Osteoblast (primary cell): ENCODE data around the gene PLXNB2. TPM values are rescaled to one million over a fixed set of nuclear protein-coding genes. Genes with fewer than 3 reads are reported as not detected.

Experiments used
- DNase-seq: peaks from one replicate; pipeline ENCODE4 v3.0.0; 2011; ENCODE audit warnings: low spot score, mixed read lengths; ENCODE audit not compliant: insufficient read length; ENCODE audit errors: missing footprints
- H2AFZ ChIP-seq: 2 replicates; pipeline ENCODE4 v1.6.0; 2011; ENCODE audit warnings: mild to moderate bottlenecking, low read length
- H3K27ac ChIP-seq: 2 replicates; pipeline ENCODE4 v1.5.1; 2011; ENCODE audit warnings: mild to moderate bottlenecking, low read depth, low read length, moderate library complexity
- H3K27me3 ChIP-seq: 2 replicates; pipeline ENCODE4 v1.6.0; 2012; ENCODE audit warnings: mild to moderate bottlenecking, control low read depth, inconsistent platforms, low read length, moderate library complexity; ENCODE audit not compliant: insufficient read depth
- H3K36me3 ChIP-seq: 2 replicates; pipeline ENCODE4 v1.5.1; 2011; ENCODE audit warnings: mild to moderate bottlenecking, low read length, control low read depth, moderate library complexity; ENCODE audit not compliant: insufficient read depth
- H3K4me1 ChIP-seq: 2 replicates; pipeline ENCODE4 v1.5.1; 2011; ENCODE audit warnings: mild to moderate bottlenecking, low read length, control low read depth, moderate library complexity; ENCODE audit not compliant: insufficient read depth
- H3K4me2 ChIP-seq: 2 replicates; pipeline ENCODE4 v1.6.0; 2011; ENCODE audit warnings: mild to moderate bottlenecking, low read length; ENCODE audit not compliant: insufficient read depth
- H3K4me3 ChIP-seq: fragments of 200-600 bp; sonication (generic); 3 replicates; pipeline ENCODE4 v1.5.1; 2012; ENCODE audit warnings: mild to moderate bottlenecking, low read length, inconsistent platforms; ENCODE audit not compliant: insufficient read depth
- H3K79me2 ChIP-seq: 2 replicates; pipeline ENCODE4 v1.6.0; 2012; ENCODE audit warnings: mild to moderate bottlenecking, low read length, control low read depth, inconsistent platforms; ENCODE audit not compliant: insufficient read depth
- H3K9me3 ChIP-seq: 2 replicates; pipeline ENCODE4 v1.5.1; 2011; ENCODE audit warnings: low read depth, low read length, control low read depth
- H4K20me1 ChIP-seq: 2 replicates; pipeline ENCODE4 v1.6.0; 2012; ENCODE audit warnings: mild to moderate bottlenecking, low read length, control low read depth; ENCODE audit not compliant: insufficient read depth
- CTCF ChIP-seq: IDR thresholded peaks from 2 replicates; pipeline ENCODE4 v1.5.1; 2011; ENCODE audit warnings: mild to moderate bottlenecking, low read depth, low read length, moderate library complexity; ENCODE audit errors: extremely low read depth
- total RNA-seq: library from RNA; depleted of rRNA; stranded (reverse); fragments of >200 nt; gene quantifications from 2 replicates; pipeline ENCODE4 v1.2.3, GENCODE V29; 2012

PLXNB2 gene
- total RNA-seq, 1 donor, result 209 TPM

GRCh38 chr22:50296658-50297490 lies 10.6 kb downstream of the PLXNB2 start:
- no peak for DNase-seq
- no peaks in the 10 kb centered on the region for H3K9me3 ChIP-seq
- H3K36me3 ChIP-seq, result peaks cover 7% of the 10 kb centered on the region
- no peaks in the 10 kb centered on the region for H3K27me3 ChIP-seq
- H4K20me1 ChIP-seq, result peaks cover 63% of the 10 kb centered on the region
- no peak overlapping the region for H3K4me3 ChIP-seq
- H3K4me2 ChIP-seq, result no peak overlapping the region
- TF ChIP-seq CTCF, result no peak
- no peak overlapping the region for H2AFZ ChIP-seq
- peaks cover 46% of the 10 kb centered on the region for H3K4me1 ChIP-seq
- H3K27ac ChIP-seq, result peak overlapping the region; percentile 51
- H3K79me2 ChIP-seq, result peaks cover 97% of the 10 kb centered on the region

- Histone ChIP-seq H3K4me1 (peaks cover 36% of the 10 kb centered on the region), H3K27ac (peak overlapping the region; percentile 77), H3K4me2 (peak overlapping the region; percentile 64), H3K79me2 (peaks cover 97% of the 10 kb centered on the region), H3K36me3 (peaks cover 28% of the 10 kb centered on the region), H3K4me3 (no peak overlapping the region), H3K27me3 (no peaks in the 10 kb centered on the region), H2AFZ (no peak overlapping the region), H4K20me1 (peaks cover 70% of the 10 kb centered on the region), H3K9me3 (no peaks in the 10 kb centered on the region)
- no peak for TF ChIP-seq CTCF
- peak; percentile 89 for DNase-seq
Observed at GRCh38 chr22:50294319-50294656, 13.2 kb downstream of the PLXNB2 start.

- Histone ChIP-seq H3K9me3 (no peaks in the 10 kb centered on the region), H3K36me3 (peaks cover 34% of the 10 kb centered on the region), H3K4me3 (peak overlapping the region; percentile 56), H3K27me3 (no peaks in the 10 kb centered on the region), H3K79me2 (peaks cover 97% of the 10 kb centered on the region), H4K20me1 (peaks cover 72% of the 10 kb centered on the region), H3K4me2 (peak overlapping the region; percentile 64), H3K27ac (peak overlapping the region; percentile 77), H3K4me1 (peaks cover 33% of the 10 kb centered on the region), H2AFZ (no peak overlapping the region)
- DNase-seq, result peak; percentile 99
- no peak for TF ChIP-seq CTCF
Observed at GRCh38 chr22:50293441-50294318, 13.8 kb downstream of the PLXNB2 start.
